Natural killer cell treated with Interleukin-12 subunit alpha and Interleukin-12 subunit beta and Interleukin-15 and Interleukin-18, amount 100 ng/mL, for 72 hours (primary cell): ENCODE data around the gene MEFV. TPM values are rescaled to one million over a fixed set of nuclear protein-coding genes. Genes with fewer than 3 reads are reported as not detected.
A peak's percentile ranks its signal among the peaks of the same experiment; 100 is the strongest.

Experiments
- ATAC-seq, 2 donors: fragments of 150-1000 bp; cut with Tn5 transposase in 1 of 2; sonication (Bioruptor Pico), chemical (Tn5 transposase) in 1 of 2; 2 replicates each; pipeline ENCODE4 v1.10.0; 2021
- DNase-seq: peaks from one replicate; pipeline ENCODE4 v3.0.0; 2022; ENCODE audit warnings: low spot score
- H3K27ac Mint-ChIP-seq, 2 donors: 1 replicate in 1 of 2; 2 replicates in 1 of 2; pipeline ENCODE4 v1.8.0; 2022; ENCODE audit warnings: mixed read lengths in 2 of 2, mild to moderate bottlenecking in 1 of 2, moderate library complexity in 1 of 2
- H3K27me3 Mint-ChIP-seq, 2 donors: 1 replicate in 1 of 2; 2 replicates in 1 of 2; pipeline ENCODE4 v1.8.0; 2022; ENCODE audit warnings: mixed read lengths in 2 of 2
- H3K36me3 Mint-ChIP-seq: one replicate; pipeline ENCODE4 v1.8.0; 2022; ENCODE audit warnings: mixed read lengths
- H3K4me1 Mint-ChIP-seq, 2 donors: 1 replicate in 1 of 2; 2 replicates in 1 of 2; pipeline ENCODE4 v1.8.0; 2022; ENCODE audit warnings: low read depth in 2 of 2, mixed read lengths in 2 of 2, mild to moderate bottlenecking in 1 of 2
- H3K4me3 Mint-ChIP-seq: one replicate; pipeline ENCODE4 v1.8.0; 2022; ENCODE audit warnings: mixed read lengths
- H3K9me3 Mint-ChIP-seq: 2 replicates; pipeline ENCODE4 v1.8.0; 2022; ENCODE audit warnings: mixed read lengths
- total RNA-seq, 2 donors: library from RNA; stranded (reverse); gene quantifications; one replicate each; pipeline ENCODE4 v1.2.3, GENCODE V29; 2022

The MEFV gene, protein sequence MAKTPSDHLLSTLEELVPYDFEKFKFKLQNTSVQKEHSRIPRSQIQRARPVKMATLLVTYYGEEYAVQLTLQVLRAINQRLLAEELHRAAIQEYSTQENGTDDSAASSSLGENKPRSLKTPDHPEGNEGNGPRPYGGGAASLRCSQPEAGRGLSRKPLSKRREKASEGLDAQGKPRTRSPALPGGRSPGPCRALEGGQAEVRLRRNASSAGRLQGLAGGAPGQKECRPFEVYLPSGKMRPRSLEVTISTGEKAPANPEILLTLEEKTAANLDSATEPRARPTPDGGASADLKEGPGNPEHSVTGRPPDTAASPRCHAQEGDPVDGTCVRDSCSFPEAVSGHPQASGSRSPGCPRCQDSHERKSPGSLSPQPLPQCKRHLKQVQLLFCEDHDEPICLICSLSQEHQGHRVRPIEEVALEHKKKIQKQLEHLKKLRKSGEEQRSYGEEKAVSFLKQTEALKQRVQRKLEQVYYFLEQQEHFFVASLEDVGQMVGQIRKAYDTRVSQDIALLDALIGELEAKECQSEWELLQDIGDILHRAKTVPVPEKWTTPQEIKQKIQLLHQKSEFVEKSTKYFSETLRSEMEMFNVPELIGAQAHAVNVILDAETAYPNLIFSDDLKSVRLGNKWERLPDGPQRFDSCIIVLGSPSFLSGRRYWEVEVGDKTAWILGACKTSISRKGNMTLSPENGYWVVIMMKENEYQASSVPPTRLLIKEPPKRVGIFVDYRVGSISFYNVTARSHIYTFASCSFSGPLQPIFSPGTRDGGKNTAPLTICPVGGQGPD
- total RNA-seq = under 1 TPM; 0.26 to 0.31 TPM

DNA sequence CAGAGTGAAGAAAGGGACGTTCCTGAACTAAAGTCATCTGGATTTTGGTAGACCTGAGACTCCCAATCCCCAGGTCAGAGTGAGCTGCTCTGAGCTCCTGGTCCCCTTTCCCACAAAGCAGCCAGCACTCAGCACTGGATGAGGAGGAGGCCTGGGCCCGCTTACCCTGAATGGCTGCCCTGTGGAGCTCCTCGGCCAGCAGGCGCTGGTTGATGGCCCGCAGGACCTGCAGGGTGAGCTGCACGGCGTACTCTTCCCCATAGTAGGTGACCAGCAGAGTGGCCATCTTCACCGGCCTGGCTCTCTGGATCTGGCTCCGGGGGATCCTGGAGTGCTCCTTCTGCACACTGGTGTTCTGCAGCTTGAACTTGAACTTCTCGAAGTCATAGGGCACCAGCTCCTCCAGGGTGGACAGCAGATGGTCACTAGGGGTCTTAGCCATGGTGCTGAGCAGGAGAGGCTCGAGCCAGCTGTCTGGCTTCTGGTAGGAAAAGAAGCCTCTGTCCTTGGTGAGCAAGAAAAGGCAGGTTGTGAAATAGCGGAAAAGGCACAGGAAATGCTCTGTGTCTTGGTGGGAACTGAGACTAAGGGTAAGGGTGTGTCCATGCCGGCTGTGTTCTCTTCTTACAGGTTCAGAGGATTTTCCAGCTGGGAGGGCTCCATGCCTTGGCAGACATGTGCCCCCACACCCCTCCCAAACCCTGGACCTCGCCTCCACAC is at the start of gene MEFV:
TSS of gene MEFV (minus strand) at position 488 of the 720 bp plus-strand sequence. CDS start at position 442, 46 bp downstream.
- Mint-ChIP-seq H3K27me3 (peaks cover 2 to 8% of the 10 kb centered on the region in 2 donors), H3K4me3 (no peak within 1 kb of the TSS), H3K9me3 (no peaks in the 10 kb centered on the region), H3K4me1 (peaks cover 5 to 6% of the 10 kb centered on the region in 2 donors), H3K36me3 (no peaks in the 10 kb centered on the region), H3K27ac (no peak within 1 kb of the TSS)
- ATAC-seq = no peak
- no peak for DNase-seq

DNA sequence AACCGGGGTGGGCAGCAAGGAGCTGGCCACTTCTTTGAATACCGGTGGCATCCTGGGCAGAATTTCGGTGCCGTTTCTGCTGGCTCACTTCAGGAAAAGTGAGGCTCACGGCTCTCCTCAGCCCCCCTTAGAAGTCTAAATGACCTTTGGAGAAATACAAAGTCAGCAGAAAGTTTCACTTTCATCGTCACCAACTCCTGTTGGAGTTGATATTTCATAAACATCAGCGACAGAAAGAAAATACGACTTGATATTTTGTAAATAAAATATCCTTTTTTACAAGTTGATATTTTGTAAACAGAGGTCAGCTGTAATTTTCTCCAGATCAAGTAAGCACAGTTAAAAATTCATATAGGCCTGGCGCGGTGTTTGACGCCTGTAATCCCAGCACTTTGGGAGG is 49.6 kb upstream of the MEFV start:
- H3K9me3 Mint-ChIP-seq = peaks cover 12% of the 10 kb centered on the region
- ATAC-seq (no peak), DNase-seq (no peak)
- no peaks in the 10 kb centered on the region for H3K27me3 Mint-ChIP-seq
- peaks cover 42% of the 10 kb centered on the region for H3K36me3 Mint-ChIP-seq
- peak overlapping the region; percentile 77 for H3K4me3 Mint-ChIP-seq
- H3K4me1 Mint-ChIP-seq = peaks cover 9 to 19% of the 10 kb centered on the region in 2 donors
- H3K27ac Mint-ChIP-seq = peak overlapping the region; percentile 63 to 76

DNA sequence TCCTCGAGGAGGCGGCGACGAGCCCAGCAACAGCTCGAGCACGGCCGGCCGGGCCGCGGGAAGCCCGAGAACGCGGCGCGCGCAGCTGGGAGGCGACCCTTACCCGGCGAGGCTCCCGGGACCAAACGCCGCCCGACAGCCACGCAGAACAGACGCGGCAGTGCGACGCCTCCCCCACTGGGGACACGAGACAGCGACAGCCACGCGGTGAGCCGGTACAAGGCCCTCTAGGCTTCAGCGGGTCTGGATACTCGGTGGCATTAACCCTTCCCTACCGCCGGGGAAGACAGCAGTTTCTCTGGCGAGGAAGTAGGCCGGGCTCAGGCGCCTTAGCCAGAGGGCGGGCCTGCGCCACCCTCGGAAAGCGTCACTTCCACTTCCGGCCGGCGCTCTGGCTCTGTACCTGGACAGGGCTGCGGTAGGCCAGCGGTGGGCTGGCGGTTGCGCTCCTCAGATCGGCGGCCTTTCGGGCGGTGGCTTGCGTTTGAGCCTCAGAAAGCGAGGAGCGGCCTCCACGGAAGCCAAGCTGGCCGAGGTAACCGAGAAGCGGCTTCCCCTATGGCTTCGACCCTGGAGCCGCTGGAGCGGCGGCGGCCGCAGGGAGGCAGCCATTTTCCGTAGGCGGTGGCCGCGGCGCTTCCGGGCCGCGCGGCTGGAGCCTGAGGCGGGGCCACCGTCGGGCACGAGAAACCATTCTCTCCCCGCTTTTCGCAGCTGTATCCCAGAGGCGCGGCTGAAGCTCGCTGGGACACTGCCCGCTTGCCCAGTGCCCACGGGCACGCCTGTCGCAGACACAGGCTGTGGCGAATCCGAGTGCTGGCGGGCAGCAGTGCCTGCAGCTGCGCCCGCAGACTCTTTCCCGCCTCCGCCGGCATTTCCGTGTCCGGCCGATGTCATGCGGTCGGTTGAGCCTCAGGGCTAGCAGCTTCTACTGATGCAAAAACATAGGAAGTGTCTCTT is 49.0 kb upstream of the MEFV start, which contains the start of the genes TIGD7 and ZNF75A:
TSS of gene TIGD7 (minus strand) at position 322 of the 960 bp plus-strand sequence. CDS start 4,816 bp downstream, outside the sequence.
TSS of gene ZNF75A (plus strand) at position 389 of the 960 bp plus-strand sequence. CDS start 2,932 bp downstream, outside the sequence.
- peaks cover 9 to 17% of the 10 kb centered on the region in 2 donors for H3K4me1 Mint-ChIP-seq
- H3K27me3 Mint-ChIP-seq = no peaks in the 10 kb centered on the region
- peaks cover 14% of the 10 kb centered on the region for H3K9me3 Mint-ChIP-seq
- H3K36me3 Mint-ChIP-seq = peaks cover 42% of the 10 kb centered on the region
- H3K4me3 Mint-ChIP-seq = peak within 1 kb of the TSS; percentile 77
- peak; percentile 99 for ATAC-seq
- peak; percentile 91 for DNase-seq
- peak within 1 kb of the TSS; percentile 63 to 76 for H3K27ac Mint-ChIP-seq

DNA sequence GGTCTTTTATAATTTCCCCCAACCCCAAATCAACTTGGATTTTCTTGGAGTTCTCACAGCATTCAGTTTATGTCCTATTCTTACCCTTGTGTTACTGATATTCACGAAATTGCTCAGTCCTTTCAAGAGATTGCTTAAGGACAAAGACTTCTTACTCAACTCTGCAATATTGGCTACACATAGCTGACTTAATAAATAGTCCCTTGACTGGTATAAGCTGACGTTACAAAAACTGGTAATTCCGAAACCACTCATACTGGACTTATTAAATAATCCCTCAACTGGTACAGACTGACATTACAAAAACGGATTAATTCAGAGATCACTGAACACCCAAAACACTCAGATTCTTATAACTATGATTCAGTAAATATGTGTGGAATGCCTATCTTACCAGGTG is 47.9 kb upstream of the MEFV start:
- DNase-seq (no peak), ATAC-seq (no peak)
- peaks cover 50% of the 10 kb centered on the region for H3K36me3 Mint-ChIP-seq
- H3K27ac Mint-ChIP-seq = peak overlapping the region; percentile 63 to 76
- peaks cover 9 to 16% of the 10 kb centered on the region in 2 donors for H3K4me1 Mint-ChIP-seq
- H3K9me3 Mint-ChIP-seq = peaks cover 16% of the 10 kb centered on the region
- peak overlapping the region; percentile 77 for H3K4me3 Mint-ChIP-seq
- no peaks in the 10 kb centered on the region for H3K27me3 Mint-ChIP-seq

DNA sequence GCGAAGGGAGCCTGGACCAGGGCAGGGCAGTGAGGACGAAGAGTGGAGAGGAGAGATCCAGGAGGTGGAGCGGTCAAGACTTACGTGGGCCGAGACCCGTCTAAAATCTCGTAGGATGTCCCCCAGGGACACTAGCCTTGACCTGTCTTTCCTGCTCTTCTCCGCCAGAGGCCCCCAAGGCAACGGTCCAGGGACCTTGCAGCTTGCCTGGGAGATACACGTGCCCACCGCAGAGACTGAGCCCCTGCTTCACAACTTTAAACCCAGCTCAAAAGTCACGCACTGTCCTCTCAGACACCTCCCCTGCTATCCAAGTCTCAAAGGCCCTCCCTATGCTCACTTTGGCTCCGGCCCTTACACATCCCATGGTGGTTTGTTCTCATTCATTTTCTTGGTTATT is 39.4 kb upstream of the MEFV start:
- DNase-seq (no peak), ATAC-seq (no peak)
- no peak overlapping the region for H3K27ac Mint-ChIP-seq
- H3K9me3 Mint-ChIP-seq = peaks cover 21% of the 10 kb centered on the region
- H3K27me3 Mint-ChIP-seq = no peaks in the 10 kb centered on the region
- H3K36me3 Mint-ChIP-seq = peaks cover 60% of the 10 kb centered on the region
- H3K4me1 Mint-ChIP-seq = peaks cover 0 to 6% of the 10 kb centered on the region in 2 donors
- H3K4me3 Mint-ChIP-seq = no peak overlapping the region

DNA sequence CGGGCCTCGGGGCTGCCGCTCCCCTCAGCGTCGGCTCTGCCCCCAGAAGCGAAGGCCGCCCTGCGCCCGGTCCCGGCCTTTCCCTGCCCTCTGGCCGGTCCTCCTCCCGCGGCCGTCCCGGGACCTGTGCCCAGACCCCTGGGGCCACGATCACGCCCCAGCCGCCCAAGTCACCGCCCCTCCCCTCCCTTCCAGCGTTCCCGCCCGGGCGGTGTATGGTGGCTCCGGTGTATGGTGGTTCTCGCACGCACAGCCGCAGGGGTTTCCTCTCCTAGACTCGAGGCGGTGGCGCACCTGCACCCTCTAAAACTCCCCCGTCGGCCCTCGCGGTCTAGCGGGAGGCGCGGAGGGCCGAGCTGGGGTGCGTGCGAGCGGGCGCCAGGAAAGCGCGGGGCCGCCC is 38.8 kb upstream of the MEFV start:
- ATAC-seq (no peak), DNase-seq (no peak)
- peaks cover 60% of the 10 kb centered on the region for H3K36me3 Mint-ChIP-seq
- no peak overlapping the region for H3K4me3 Mint-ChIP-seq
- no peak overlapping the region for H3K27ac Mint-ChIP-seq
- no peaks in the 10 kb centered on the region for H3K27me3 Mint-ChIP-seq
- peaks cover 0 to 6% of the 10 kb centered on the region in 2 donors for H3K4me1 Mint-ChIP-seq
- H3K9me3 Mint-ChIP-seq = peaks cover 19% of the 10 kb centered on the region

DNA sequence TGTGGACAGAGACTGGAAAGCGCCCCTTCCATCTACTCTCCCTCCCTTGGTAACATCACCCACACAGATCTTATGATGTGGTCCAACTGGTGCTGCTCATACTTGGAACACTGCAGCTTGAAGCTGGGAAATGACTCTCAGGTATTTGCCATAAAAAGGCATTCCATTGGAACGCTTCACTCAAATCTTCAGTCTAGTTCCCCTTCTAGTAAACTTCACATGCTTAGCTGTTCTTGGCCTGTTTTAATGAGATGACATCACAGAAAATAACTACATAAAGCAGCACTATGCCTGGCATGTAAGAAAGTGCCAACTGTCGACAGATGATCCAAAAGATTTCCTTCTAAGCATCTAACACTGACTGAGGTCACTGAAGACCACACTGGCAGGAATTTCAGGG is 36.2 kb upstream of the MEFV start:
- H3K4me1 Mint-ChIP-seq = peaks cover 0 to 6% of the 10 kb centered on the region in 2 donors
- DNase-seq (no peak), ATAC-seq (no peak)
- H3K36me3 Mint-ChIP-seq = peaks cover 58% of the 10 kb centered on the region
- peaks cover 16% of the 10 kb centered on the region for H3K9me3 Mint-ChIP-seq
- H3K27me3 Mint-ChIP-seq = no peaks in the 10 kb centered on the region
- no peak overlapping the region for H3K4me3 Mint-ChIP-seq
- H3K27ac Mint-ChIP-seq = no peak overlapping the region

DNA sequence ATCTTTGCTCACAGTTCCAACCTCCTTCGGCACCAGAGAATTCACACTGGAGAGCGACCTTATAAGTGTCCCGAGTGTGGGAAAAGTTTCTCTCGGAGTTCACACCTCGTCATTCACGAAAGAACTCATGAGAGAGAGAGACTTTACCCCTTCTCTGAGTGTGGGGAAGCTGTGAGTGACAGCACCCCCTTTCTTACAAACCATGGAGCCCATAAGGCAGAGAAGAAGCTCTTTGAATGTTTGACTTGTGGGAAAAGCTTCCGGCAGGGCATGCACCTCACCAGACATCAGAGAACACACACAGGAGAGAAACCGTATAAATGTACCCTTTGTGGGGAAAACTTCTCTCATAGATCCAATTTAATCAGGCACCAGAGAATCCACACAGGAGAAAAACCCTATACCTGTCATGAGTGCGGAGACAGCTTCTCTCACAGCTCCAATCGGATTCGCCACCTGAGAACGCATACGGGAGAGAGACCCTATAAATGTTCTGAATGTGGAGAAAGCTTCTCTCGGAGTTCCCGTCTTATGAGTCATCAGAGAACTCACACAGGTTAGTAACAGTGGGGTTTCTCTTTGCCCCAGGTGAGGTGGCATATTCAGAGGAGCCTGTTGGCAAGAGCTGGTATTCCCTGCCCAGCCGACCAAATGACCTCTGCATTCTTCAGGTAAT is 33.7 kb upstream of the MEFV start:
- ATAC-seq = no peak
- no peaks in the 10 kb centered on the region for H3K27me3 Mint-ChIP-seq

DNA sequence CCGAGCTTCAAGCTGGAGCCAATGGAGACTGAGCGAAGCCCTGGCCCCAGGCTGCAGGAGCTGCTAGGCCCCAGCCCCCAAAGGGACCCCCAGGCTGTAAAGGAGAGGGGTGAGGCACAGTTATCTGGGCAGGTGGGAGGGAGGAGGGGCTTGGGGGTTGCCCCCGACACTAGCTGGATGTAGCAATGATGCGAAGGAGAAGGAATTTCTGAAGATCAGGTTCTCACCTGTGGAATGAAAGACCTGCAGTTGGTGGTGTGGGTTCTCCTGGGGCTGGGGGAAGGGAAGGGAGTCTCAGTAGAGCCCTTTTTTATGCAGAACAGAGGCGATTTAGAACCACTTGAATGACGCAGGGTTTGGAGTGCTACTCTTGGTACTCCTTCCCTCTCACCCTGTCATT is 28.7 kb upstream of the MEFV start:
- Mint-ChIP-seq H3K36me3 (peaks cover 30% of the 10 kb centered on the region), H3K27me3 (no peaks in the 10 kb centered on the region), H3K4me1 (peaks cover 25 to 28% of the 10 kb centered on the region in 2 donors), H3K9me3 (no peaks in the 10 kb centered on the region), H3K27ac (peak overlapping the region in 1 of 2 donors; percentile 91), H3K4me3 (peak overlapping the region; percentile 95)
- DNase-seq = no peak
- ATAC-seq = no peak

More for the DNA sequence above, 33.7 kb upstream of the MEFV start:
- Mint-ChIP-seq H3K4me1 (peaks cover 0 to 11% of the 10 kb centered on the region in 2 donors), H3K4me3 (no peak overlapping the region), H3K27ac (no peak overlapping the region), H3K9me3 (peaks cover 13% of the 10 kb centered on the region), H3K36me3 (peaks cover 57% of the 10 kb centered on the region)
- DNase-seq = no peak

DNA sequence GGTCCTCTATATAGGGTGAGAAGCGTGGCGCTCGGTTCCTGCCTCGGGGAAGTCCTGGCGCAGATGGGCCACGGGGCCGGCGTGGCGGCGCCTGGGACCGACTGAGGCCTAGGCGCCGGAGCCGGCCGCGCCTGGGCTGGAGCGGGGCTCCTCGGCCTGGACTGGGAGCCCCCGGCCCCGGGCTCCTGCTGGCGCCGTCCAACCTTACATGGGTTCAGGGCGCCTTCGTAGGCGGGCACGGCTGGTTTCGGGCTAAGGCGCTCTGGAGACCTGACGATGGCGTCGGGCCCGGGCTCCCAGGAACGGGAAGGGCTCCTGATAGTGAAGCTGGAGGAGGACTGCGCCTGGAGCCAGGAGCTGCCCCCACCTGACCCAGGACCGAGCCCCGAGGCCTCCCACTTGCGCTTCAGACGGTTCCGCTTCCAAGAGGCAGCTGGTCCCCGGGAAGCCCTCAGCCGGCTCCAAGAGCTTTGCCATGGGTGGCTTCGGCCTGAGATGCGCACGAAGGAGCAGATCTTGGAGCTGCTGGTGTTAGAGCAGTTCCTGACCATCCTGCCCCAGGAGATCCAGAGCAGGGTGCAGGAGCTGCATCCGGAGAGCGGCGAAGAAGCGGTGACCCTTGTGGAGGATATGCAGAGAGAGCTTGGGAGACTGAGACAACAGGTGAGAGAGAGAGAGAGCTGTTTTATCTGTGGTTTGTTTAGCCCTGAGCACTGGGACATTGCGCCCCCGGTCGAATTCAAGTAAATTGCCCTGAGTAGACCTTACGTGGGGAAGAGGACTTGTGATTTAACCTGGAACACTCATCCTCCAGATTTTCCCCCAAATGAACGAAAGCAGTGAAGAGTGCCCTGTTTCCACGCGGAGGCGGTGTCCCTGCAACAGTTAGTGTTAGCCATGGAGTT is 27.4 kb upstream of the MEFV start:
- H3K4me3 Mint-ChIP-seq = peak overlapping the region; percentile 95
- H3K9me3 Mint-ChIP-seq = no peaks in the 10 kb centered on the region
- H3K27me3 Mint-ChIP-seq = no peaks in the 10 kb centered on the region
- no peak for ATAC-seq
- H3K36me3 Mint-ChIP-seq = peaks cover 23% of the 10 kb centered on the region
- peak overlapping the region; percentile 91 to 95 for H3K27ac Mint-ChIP-seq
- H3K4me1 Mint-ChIP-seq = peaks cover 25 to 28% of the 10 kb centered on the region in 2 donors
- no peak for DNase-seq

DNA sequence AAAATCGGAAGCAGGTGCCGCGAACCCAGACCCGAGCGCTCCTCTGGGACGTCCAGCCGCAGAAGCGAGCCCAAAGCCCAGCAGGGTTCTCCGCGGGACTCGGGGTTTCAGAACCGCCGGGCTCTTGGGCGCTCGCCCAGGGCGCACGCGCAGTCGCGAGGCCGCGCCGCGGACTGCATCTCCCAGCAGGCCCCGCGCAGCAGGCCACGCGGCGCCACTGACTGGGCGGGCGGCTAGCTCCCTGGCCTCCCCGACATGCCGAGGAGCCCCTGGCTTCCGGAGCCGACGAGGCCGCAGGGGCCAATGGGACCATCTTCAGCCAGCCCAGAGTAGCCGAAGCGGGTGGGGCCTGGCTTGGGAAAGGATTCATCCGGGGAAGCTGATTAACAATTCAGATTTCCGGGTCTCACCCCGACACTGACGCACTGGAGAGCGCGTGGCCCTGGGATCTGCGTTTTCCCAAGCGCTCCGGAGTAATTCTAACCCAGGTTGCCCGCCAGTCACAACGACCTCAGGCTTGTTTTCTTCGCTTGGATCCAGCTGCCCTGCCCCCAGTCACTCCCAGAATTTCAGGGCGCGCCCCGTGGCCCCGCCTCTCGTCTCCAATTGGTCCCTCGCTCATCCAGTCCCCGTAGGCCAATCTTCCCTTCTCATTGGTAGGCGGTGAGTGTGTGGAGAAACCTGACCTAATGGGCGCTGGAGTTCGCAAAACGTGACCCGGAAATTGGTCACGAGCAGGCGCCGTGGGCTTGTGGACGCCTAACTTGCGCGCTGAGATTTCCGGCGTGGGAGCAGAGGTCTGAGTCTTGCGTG is 26.5 kb upstream of the MEFV start, which contains the start of gene ZNF263:
TSS of gene ZNF263 (plus strand) at position 762 of the 813 bp plus-strand sequence. CDS start 328 bp downstream, outside the sequence.
- H3K36me3 Mint-ChIP-seq = peaks cover 19% of the 10 kb centered on the region
- ATAC-seq (peak; percentile 93 to 94), DNase-seq (peak; percentile 97)
- no peaks in the 10 kb centered on the region for H3K27me3 Mint-ChIP-seq
- H3K4me1 Mint-ChIP-seq = peaks cover 25 to 28% of the 10 kb centered on the region in 2 donors
- H3K4me3 Mint-ChIP-seq = peak within 1 kb of the TSS; percentile 95
- H3K27ac Mint-ChIP-seq = peak within 1 kb of the TSS; percentile 91 to 95
- no peaks in the 10 kb centered on the region for H3K9me3 Mint-ChIP-seq
